Coronary artery (tissue), 2 donors: ENCODE data around the gene CAMTA1.

Source experiments
- DNase-seq: peaks from one replicate; pipeline ENCODE4 v3.0.0-alpha.2; 2017; ENCODE audit warnings: low spot score
- H3K27ac ChIP-seq, 2 donors: fragments of 200-600 bp; sonication (generic); one replicate each; pipeline ENCODE4 v1.5.1; 2016 to 2019
- H3K4me3 ChIP-seq: fragments of 200-600 bp; sonication (generic); 2 replicates; pipeline ENCODE4 v1.5.1; 2016; ENCODE audit warnings: mild to moderate bottlenecking, moderate library complexity
- CTCF ChIP-seq: fragments of 200-600 bp; sonication (generic); IDR thresholded peaks from one replicate; pipeline ENCODE4 v1.5.1; 2019; ENCODE audit warnings: antibody characterized with exemption

Gene CAMTA1

GRCh38 chr1:7515904-7516303 is 730.6 kb downstream of the CAMTA1 start:
- TF ChIP-seq CTCF, result no peak
- DNase-seq, result no peak
- H3K4me3 ChIP-seq, result no peak overlapping the region
- H3K27ac ChIP-seq, result no peak overlapping the region

GRCh38 chr1:7516341-7516740 is 731.1 kb downstream of the CAMTA1 start:
- no peak overlapping the region for H3K4me3 ChIP-seq
- DNase-seq, result no peak
- no peak for TF ChIP-seq CTCF
- H3K27ac ChIP-seq, result no peak overlapping the region

- no peak overlapping the region for H3K27ac ChIP-seq
- TF ChIP-seq CTCF, result no peak
These were observed 731.7 kb downstream of the CAMTA1 start for GRCh38 chr1:7516929-7517328.

GRCh38 chr1:7517611-7518330 is 732.5 kb downstream of the CAMTA1 start:
- Histone ChIP-seq H3K4me3 (no peak overlapping the region), H3K27ac (no peak overlapping the region)
- no peak for TF ChIP-seq CTCF
- DNase-seq, result no peak

More at GRCh38 chr1:7516929-7517328, 731.7 kb downstream of the CAMTA1 start:
- no peak for DNase-seq
- no peak overlapping the region for H3K4me3 ChIP-seq

- H3K27ac ChIP-seq, result no peak overlapping the region
- no peak overlapping the region for H3K4me3 ChIP-seq
- TF ChIP-seq CTCF, result no peak
- no peak for DNase-seq
These were observed 733.2 kb downstream of the CAMTA1 start for GRCh38 chr1:7518411-7518810.

- Histone ChIP-seq H3K27ac (no peak overlapping the region), H3K4me3 (no peak overlapping the region)
- no peak for TF ChIP-seq CTCF
- no peak for DNase-seq
These were observed 734.1 kb downstream of the CAMTA1 start for GRCh38 chr1:7519181-7519860.
